Measurements from ENCODE around the gene HDAC4.

The HDAC4 gene

DNA sequence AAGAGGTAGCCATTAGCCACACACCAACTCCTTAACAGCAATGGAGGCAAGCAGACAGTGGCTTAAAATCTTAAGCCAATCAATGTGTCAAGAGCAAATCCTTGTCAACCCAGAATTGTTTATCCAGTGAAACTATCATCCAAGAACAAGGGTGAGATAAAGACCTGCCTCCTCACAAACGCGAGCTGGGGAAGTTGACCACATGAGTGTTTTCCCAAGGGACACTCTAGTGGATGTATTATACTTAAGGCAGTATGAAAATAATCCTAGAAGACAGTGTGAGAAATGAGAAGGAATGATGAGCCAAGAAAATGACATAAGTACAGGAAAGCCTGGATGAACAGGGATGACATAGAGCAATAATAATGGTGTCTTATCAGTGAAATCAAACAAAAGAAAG, 343.3 kb downstream of the HDAC4 start:
- DNase-seq (no peak), ATAC-seq (replicated peaks) (no peak)
- H3K27me3 Mint-ChIP-seq = no peaks in the 10 kb centered on the region
- H3K36me3 Mint-ChIP-seq = peaks cover 29 to 44% of the 10 kb centered on the region in 2 donors
- no peak overlapping the region for H3K4me3 Mint-ChIP-seq
- no peak overlapping the region for H3K27ac Mint-ChIP-seq
- H3K9me3 Mint-ChIP-seq = no peaks in the 10 kb centered on the region
- H3K4me1 Mint-ChIP-seq = no peaks in the 10 kb centered on the region

DNA sequence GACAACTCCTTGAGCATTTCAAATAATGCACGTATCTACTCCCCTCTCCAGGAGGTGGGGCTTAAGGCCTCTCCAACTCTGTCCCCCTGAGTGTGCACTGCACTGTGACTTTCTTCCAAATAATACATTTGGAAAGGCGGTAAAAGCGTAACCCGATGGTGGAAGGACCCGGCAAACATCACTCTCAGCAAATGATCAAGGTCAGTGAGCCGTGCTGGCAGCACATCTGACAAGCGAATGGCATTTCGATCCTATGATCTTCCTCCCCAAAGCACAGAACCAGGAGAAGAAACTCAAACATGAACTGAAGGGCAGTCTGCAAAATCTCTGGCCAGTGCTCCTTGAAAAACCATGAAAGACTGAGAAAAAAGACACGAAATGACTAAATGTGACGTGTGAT, 344.2 kb downstream of the HDAC4 start:
- Mint-ChIP-seq H3K9me3 (no peaks in the 10 kb centered on the region), H3K4me3 (no peak overlapping the region), H3K27ac (no peak overlapping the region), H3K4me1 (no peaks in the 10 kb centered on the region), H3K27me3 (no peaks in the 10 kb centered on the region), H3K36me3 (peaks cover 34 to 43% of the 10 kb centered on the region in 2 donors)
- DNase-seq (no peak), ATAC-seq (replicated peaks) (no peak)

DNA sequence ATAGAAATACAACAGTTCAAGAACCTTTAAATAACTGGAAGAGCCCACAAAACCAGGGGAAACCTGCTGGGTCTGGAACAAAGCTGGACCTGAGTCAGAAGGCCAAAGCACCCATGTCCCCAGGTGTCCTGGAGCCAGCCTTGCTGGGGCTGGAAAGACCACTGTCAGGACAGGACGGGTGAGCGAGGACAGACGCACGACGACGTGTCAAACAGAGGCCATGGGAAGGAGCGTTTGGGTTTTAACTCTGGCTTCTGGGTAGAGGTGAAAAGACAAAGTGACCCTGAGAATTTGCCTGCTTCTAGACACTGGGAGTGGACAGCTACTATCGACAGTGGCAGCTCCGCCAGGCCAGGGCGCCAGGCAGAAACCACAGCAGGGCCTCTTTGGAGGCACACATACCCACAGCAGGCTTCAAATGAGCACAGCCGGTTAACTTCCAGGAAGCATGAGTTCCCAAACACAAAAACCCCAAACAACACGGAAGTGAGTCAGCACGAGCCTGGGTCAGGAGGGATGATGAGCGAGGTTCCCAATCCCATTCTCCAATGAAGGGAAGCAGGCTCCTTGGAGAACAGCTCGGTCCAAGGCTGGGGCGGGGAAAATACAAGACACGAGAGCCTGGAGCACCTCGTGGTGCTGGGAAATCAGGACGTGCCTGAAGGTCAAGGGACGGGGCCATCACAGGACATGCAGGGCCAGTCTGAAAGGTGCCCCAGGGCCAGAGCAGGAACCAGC, 344.9 kb downstream of the HDAC4 start:
- no peaks in the 10 kb centered on the region for H3K9me3 Mint-ChIP-seq
- no peak overlapping the region for H3K4me3 Mint-ChIP-seq
- no peaks in the 10 kb centered on the region for H3K27me3 Mint-ChIP-seq
- ATAC-seq (replicated peaks) = no peak
- no peak overlapping the region for H3K27ac Mint-ChIP-seq
- H3K36me3 Mint-ChIP-seq = peaks cover 28 to 37% of the 10 kb centered on the region in 2 donors
- DNase-seq = no peak
- no peaks in the 10 kb centered on the region for H3K4me1 Mint-ChIP-seq

DNA sequence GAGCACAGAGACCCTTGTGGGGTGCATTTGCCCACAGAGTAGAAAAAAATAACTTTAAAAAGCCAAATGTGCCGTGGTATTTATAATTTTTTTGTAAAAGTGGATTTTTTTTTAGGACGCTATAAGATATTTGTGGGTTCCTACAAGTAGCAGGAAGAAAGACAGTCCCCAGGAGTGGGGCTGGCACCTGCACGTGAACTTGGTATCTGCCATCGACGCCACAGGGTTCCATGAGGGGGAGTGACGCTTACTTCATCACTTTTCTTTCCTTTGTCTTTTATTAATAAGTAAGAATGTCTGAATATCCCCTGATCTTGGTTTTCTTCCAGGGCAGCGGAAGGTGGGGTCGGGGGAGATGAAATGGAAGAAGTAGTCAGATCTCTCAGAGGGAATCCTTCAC, 345.9 kb downstream of the HDAC4 start:
- DNase-seq = no peak
- Mint-ChIP-seq H3K27ac (no peak overlapping the region), H3K4me1 (no peaks in the 10 kb centered on the region), H3K27me3 (no peaks in the 10 kb centered on the region), H3K4me3 (no peak overlapping the region), H3K36me3 (peaks cover 27 to 38% of the 10 kb centered on the region in 2 donors), H3K9me3 (no peaks in the 10 kb centered on the region)
- no peak for ATAC-seq (replicated peaks)

DNA sequence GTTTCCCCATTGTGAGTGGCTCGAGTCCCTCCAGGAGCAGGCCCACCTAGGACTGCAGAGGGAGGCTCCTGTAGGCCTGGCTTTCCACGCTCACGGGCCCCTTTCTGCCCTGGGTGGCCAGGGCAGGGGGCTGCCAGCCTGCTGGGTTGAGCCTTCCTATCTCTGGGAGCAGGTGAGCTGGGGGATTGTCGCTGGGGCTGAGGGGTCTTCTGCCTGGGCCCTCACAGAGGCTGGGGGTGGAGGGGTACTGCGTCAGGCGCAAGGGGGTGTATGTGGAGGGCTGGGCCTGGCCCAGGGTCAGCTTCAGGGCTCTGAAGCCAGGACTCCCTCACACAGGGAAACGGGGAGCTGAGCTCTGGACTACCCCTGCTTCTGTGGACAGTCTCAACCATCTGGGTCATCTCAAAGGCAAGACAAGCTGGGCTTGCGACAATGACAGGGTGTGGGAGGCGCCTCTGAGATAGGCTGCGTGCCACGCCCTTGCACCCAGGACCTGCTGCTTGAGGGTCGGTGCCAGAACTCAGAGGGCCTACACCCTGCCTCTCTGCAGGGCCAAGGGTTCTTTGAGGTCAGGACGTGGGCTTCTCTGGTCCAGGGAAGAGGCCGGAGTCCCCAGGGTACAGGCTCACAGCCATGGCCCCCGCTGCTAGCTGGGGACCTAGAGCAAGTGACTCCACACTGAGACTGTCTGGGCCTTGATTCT, 346.9 kb downstream of the HDAC4 start:
- ATAC-seq (replicated peaks) (no peak), DNase-seq (no peak)
- no peaks in the 10 kb centered on the region for H3K4me1 Mint-ChIP-seq
- H3K9me3 Mint-ChIP-seq = no peaks in the 10 kb centered on the region
- H3K4me3 Mint-ChIP-seq = no peak overlapping the region
- H3K27ac Mint-ChIP-seq = no peak overlapping the region
- peaks cover 29 to 40% of the 10 kb centered on the region in 2 donors for H3K36me3 Mint-ChIP-seq
- H3K27me3 Mint-ChIP-seq = no peaks in the 10 kb centered on the region

DNA sequence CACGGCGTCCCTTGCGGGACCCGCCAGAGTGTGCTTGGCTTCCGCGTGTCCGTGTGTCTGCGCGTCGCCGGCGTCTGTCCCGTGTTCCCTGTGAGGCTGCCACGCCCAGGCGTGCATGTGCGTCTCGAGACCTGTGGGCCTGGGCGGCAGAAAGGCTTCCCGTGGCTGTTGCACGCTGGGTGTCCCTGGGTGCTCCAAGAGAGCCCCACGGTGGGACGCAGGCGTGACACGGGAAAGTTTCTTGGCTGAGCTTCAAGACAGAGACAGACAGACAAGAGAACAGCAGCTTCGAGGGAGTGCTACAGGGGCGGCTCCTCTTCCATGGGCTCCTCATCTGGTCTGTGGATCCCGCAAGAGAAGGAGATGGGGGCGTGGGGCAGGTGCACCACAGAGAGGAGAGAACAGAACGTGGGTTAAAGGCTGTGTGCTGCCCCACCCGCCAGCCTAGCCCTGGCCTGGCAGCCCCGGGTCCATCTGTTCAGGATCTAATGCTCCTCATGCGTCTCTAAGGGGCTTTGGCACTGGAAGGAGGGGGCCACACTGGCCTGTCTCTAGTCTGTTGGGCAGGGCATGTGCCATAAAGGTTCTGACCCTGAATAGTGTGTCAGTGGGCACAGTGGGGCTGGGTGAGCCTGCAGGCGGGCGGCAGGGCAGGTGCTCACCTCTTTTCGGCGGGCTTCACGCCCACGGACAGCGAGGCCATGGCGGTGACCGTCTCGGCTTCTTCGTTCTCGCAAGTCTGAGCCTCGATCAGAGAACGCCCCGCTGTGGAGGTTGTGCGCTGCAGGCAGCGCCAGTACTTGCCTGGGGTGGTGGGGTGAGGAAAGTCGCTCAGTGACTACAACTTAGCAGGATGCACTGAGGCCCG, 347.8 kb downstream of the HDAC4 start:
- no peaks in the 10 kb centered on the region for H3K27me3 Mint-ChIP-seq
- peaks cover 29 to 43% of the 10 kb centered on the region in 2 donors for H3K36me3 Mint-ChIP-seq
- no peak overlapping the region for H3K4me3 Mint-ChIP-seq
- H3K27ac Mint-ChIP-seq = no peak overlapping the region
- DNase-seq = no peak
- no peaks in the 10 kb centered on the region for H3K4me1 Mint-ChIP-seq
- ATAC-seq (replicated peaks) = no peak
- no peaks in the 10 kb centered on the region for H3K9me3 Mint-ChIP-seq

DNA sequence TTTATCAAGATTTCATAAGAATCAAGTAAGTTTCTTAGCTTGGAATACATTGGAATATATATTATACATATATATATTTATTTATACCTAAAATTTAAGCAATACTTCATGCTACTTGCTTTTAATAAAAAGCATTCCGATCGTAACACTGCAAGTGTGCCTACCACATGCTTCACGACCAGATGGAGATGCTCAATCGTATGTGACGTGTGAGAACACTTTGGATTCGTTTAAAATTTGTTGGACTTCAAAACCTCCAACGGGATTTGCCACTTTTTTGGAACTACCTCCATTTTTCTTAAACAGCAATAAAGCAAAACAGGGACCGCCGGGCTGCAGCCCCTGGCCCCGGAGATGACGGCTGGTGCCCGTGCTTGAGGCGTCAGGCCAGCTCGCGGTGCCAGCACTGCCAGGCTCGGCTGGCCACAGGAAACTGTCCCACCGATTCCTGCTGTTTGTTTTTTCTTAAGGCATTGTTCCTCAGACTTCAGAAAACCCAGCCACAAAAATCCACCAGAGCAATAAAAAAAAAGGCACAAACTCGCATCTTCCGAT, 348.9 kb downstream of the HDAC4 start:
- Mint-ChIP-seq H3K4me3 (no peak overlapping the region), H3K27ac (no peak overlapping the region), H3K4me1 (no peaks in the 10 kb centered on the region), H3K36me3 (peaks cover 32 to 46% of the 10 kb centered on the region in 2 donors), H3K9me3 (no peaks in the 10 kb centered on the region), H3K27me3 (no peaks in the 10 kb centered on the region)
- ATAC-seq (replicated peaks) (no peak), DNase-seq (no peak)

DNA sequence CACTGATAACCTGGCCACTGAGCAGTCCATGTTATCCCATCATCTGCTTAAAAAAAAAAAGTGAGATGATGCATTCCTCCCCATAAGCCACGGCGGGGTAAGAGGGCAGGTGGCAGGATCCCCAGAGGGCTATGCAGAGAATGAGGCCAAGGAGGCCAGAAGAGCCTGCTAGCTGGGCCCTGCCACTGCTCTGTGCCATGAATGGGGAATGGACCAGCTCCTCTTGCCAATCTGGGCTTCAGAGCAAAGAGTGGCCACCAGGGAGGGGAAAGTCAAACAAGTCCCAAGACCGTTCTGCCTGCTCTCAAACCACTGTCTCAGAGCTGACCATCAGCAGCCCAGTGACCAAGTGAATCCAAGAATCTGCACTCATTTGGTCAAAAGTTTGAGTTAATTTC, 350.6 kb downstream of the HDAC4 start:
- Mint-ChIP-seq H3K27ac (no peak overlapping the region), H3K4me1 (no peaks in the 10 kb centered on the region), H3K4me3 (no peak overlapping the region), H3K27me3 (no peaks in the 10 kb centered on the region), H3K9me3 (no peaks in the 10 kb centered on the region), H3K36me3 (peaks cover 30 to 45% of the 10 kb centered on the region in 2 donors)
- DNase-seq (no peak), ATAC-seq (replicated peaks) (no peak)

DNA sequence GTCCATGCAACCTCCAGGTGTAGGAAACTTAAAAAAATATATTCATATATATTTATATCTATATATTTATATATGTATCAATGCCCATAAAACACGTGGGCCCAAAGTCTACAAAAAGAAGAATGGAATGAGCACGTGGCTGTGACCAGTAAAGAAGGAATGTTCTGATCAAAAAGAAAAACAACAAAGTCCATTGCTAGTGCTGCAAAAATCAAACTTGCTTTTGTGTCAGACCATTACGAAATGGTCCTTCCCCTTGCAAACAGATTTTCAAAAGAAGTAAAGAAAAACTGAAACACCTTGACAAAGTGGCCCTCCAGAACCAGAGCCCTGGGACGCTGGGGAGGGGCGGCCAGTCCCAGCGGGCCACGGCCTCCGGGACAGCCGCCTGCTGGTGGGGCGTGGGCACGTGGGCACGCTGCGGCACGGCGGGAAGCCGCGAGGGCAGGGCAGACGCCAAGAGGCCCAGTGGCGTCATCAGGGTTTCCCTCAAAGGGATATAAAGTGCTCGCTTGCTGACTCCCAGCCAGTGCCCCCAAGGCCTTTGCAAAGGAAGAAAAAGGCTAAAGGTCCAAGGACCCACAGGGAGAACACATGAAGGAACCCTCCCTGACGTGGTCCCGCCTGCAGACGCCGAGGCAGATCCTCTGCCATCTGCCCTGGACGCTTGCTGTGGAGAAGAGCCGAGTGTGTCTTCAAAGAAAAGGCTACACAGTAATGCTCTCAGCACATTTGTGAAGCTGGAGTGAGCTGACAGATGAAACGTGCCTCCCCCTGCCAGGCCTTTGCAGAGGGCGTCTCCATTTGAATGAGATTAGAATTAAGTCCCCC, 351.2 kb downstream of the HDAC4 start:
- H3K4me1 Mint-ChIP-seq = no peaks in the 10 kb centered on the region
- peaks cover 26 to 40% of the 10 kb centered on the region in 2 donors for H3K36me3 Mint-ChIP-seq
- ATAC-seq (replicated peaks) (no peak), DNase-seq (no peak)
- H3K4me3 Mint-ChIP-seq = no peak overlapping the region
- H3K9me3 Mint-ChIP-seq = no peaks in the 10 kb centered on the region
- no peaks in the 10 kb centered on the region for H3K27me3 Mint-ChIP-seq
- H3K27ac Mint-ChIP-seq = no peak overlapping the region

DNA sequence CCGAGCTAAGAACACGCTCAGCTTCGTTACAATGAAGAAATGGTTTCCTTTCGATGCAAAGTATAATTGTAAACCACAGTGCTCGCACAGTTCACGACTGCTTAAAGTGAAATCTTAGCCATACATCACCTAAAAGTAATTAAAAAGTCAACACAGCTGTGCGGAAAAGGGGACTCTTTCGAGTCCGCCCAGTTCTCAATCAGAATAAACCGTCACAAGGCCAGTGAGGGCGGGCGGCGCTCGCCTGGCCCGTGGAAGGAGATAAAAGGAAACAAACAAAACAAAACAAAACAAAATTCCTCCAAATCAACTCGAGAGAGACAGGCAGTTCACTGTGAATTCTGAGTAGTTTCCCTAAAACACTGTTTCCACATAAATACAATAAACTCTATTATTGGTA, 352.1 kb downstream of the HDAC4 start:
- ATAC-seq (replicated peaks) = no peak
- Mint-ChIP-seq H3K4me3 (no peak overlapping the region), H3K9me3 (no peaks in the 10 kb centered on the region), H3K36me3 (peaks cover 24 to 34% of the 10 kb centered on the region in 2 donors), H3K4me1 (no peaks in the 10 kb centered on the region), H3K27ac (no peak overlapping the region), H3K27me3 (no peaks in the 10 kb centered on the region)
- no peak for DNase-seq

DNA sequence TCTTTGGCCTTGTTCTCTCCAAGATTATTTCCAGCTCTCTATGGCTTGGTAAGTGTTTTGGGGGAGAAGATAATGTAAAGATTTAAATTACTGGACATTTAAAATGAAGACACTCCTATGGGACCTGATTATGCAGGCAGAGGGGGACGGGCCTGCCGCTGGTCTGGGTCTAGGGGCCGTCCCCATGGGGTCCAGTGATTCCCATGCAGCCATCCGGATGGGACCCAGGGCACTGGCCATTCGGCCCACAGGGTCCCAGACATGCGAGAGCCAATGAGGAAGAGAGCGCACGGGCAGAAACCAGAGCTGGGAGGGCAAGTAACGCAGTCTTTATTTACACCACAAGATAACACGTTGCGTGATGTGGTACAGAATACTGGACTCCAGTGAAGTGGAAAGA, 353.0 kb downstream of the HDAC4 start:
- H3K4me3 Mint-ChIP-seq = no peak overlapping the region
- H3K9me3 Mint-ChIP-seq = no peaks in the 10 kb centered on the region
- ATAC-seq (replicated peaks) (no peak), DNase-seq (no peak)
- H3K27ac Mint-ChIP-seq = no peak overlapping the region
- peaks cover 15 to 25% of the 10 kb centered on the region in 2 donors for H3K36me3 Mint-ChIP-seq
- no peaks in the 10 kb centered on the region for H3K4me1 Mint-ChIP-seq
- no peaks in the 10 kb centered on the region for H3K27me3 Mint-ChIP-seq

DNA sequence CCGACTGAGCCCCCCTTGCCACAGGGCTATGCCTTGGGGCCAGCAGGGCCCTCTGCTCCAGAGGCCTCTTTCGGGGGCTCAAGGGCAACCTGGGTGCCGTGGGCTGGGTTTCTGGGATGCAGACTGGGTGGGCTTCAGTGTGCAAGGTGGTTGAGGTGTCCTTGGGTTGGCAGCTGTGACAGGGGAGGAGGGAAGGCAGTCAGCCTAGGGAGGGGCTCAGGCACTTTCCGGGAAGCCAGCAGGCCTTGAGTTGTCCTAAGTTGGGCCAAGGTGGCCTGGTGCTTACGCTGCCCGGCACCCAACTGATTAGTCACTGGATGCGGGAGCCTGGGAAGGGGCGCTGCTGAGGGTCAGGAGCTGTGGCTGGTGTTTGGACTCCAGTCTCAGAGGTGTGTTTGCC, 353.4 kb downstream of the HDAC4 start:
- H3K4me3 Mint-ChIP-seq = no peak overlapping the region
- no peaks in the 10 kb centered on the region for H3K9me3 Mint-ChIP-seq
- no peak for DNase-seq
- peaks cover 10 to 21% of the 10 kb centered on the region in 2 donors for H3K36me3 Mint-ChIP-seq
- no peaks in the 10 kb centered on the region for H3K4me1 Mint-ChIP-seq
- H3K27me3 Mint-ChIP-seq = no peaks in the 10 kb centered on the region
- no peak for ATAC-seq (replicated peaks)
- H3K27ac Mint-ChIP-seq = no peak overlapping the region

DNA sequence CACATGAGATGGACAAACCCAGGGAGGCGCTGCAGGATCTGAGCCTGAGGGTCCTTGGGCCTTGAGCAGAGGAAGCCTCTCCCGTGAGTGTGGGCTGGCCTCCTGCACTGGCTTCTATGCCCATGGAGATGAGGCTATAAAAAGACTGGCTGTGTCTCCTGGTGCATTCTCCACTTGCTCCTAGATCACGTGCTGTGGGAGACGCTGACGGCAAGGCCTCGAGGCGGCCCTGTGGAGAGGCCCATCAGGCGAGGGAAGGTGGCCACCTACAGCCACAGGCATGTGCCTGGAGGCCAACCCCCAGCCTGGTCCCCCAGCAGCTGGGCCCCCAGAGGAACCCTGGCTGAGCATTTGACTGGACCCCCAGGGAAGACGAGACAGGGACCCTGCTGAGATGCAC, 354.0 kb downstream of the HDAC4 start:
- Mint-ChIP-seq H3K27me3 (no peaks in the 10 kb centered on the region), H3K36me3 (peaks cover 6 to 17% of the 10 kb centered on the region in 2 donors), H3K4me1 (no peaks in the 10 kb centered on the region), H3K4me3 (no peak overlapping the region), H3K27ac (no peak overlapping the region), H3K9me3 (no peaks in the 10 kb centered on the region)
- ATAC-seq (replicated peaks) (no peak), DNase-seq (no peak)

DNA sequence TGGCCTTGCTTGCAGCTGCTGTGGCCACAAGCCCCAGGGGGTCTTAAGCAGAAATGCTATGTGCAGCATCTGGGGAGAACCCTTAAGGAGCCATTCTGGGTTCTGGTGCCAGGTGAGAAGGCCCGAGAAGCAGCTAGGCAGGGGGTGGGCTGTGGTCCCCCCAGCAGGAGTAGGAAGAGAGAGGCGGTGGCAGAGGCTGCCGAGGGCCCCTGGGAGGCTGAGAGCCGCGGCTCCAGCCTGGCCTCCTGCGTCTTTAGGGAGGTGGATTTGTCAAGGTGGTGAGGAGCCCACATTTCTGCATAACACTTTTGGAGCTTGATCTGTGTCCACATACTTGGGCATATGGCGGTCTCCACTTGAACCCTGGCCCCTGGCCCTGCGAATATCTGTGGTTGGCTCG, 356.5 kb downstream of the HDAC4 start:
- Mint-ChIP-seq H3K9me3 (no peaks in the 10 kb centered on the region), H3K27me3 (peaks cover 0 to 2% of the 10 kb centered on the region in 2 donors), H3K4me3 (no peak overlapping the region), H3K4me1 (no peaks in the 10 kb centered on the region), H3K27ac (no peak overlapping the region), H3K36me3 (peaks cover 3 to 7% of the 10 kb centered on the region in 2 donors)
- DNase-seq (no peak), ATAC-seq (replicated peaks) (no peak)

Data from stimulated activated naive B cell treated with anti-CD40 and anti-IgM and Interleukin-4, amounts not matched to agents 10 μg/mL and 1 μg/mL and 100 μg/mL, for 72 hours (primary cell).